Liver (tissue), 9 donors: ENCODE data around the gene TACO1. TPM values are rescaled to one million over a fixed set of nuclear protein-coding genes. Genes with fewer than 3 reads are reported as not detected.

Experiments used
- DNase-seq: peaks from one replicate; pipeline ENCODE4 v3.0.0-alpha.2; 2017; ENCODE audit warnings: low spot score
- H3K27ac ChIP-seq, 2 donors: one replicate each; pipeline ENCODE4 v1.7.0; 2013; ENCODE audit warnings: inconsistent platforms in 2 of 2, low read length in 2 of 2, control low read depth in 1 of 2, low read depth in 1 of 2, mild to moderate bottlenecking in 1 of 2
- H3K27me3 ChIP-seq, 4 donors: one replicate each; pipeline versions ENCODE4 v1.6.1 to v1.7.0; 2013; ENCODE audit warnings: low read length in 3 of 4, inconsistent platforms in 1 of 4, mild to moderate bottlenecking in 1 of 4, moderate library complexity in 1 of 4; ENCODE audit not compliant: control insufficient read depth in 4 of 4, insufficient read depth in 4 of 4
- H3K36me3 ChIP-seq, 4 donors: one replicate each; pipeline versions ENCODE4 v1.6.1 to v1.7.0; 2013; ENCODE audit warnings: low read length in 3 of 4, mild to moderate bottlenecking in 3 of 4, low read depth in 1 of 4, moderate library complexity in 1 of 4; ENCODE audit not compliant: control insufficient read depth in 4 of 4, insufficient read depth in 3 of 4
- H3K4me1 ChIP-seq, 4 donors: one replicate each; pipeline versions ENCODE4 v1.6.1 to v1.7.0; 2013; ENCODE audit warnings: low read length in 3 of 4, mild to moderate bottlenecking in 3 of 4, moderate library complexity in 1 of 4; ENCODE audit not compliant: control insufficient read depth in 4 of 4, insufficient read depth in 4 of 4
- H3K4me3 ChIP-seq, 3 donors: one replicate each; pipeline versions ENCODE4 v1.6.1 to v1.7.0; 2013; ENCODE audit warnings: low read length in 3 of 3, control low read depth in 1 of 3, low read depth in 1 of 3, mild to moderate bottlenecking in 1 of 3
- H3K9ac ChIP-seq, 2 donors: one replicate each; pipeline ENCODE4 v1.7.0; 2013; ENCODE audit warnings: low read length in 2 of 2, mild to moderate bottlenecking in 2 of 2, moderate library complexity in 2 of 2, control low read depth in 1 of 2, low read depth in 1 of 2
- H3K9me3 ChIP-seq, 4 donors: one replicate each; pipeline versions ENCODE4 v1.6.1 to v1.7.0; 2013; ENCODE audit warnings: low read length in 3 of 4; ENCODE audit not compliant: control insufficient read depth in 4 of 4
- ATF3 ChIP-seq: IDR thresholded peaks from 2 replicates; pipeline ENCODE4 v1.6.1; 2016; ENCODE audit warnings: antibody characterized with exemption
- CTCF ChIP-seq: fragments of 150-350 bp; IDR thresholded peaks from 2 replicates; pipeline ENCODE4 v1.5.1; 2017; ENCODE audit warnings: improper control_type of control experiment, low read depth, low read length; ENCODE audit not compliant: missing input control
- EGR1 ChIP-seq, 2 donors: IDR thresholded peaks; 2 replicates each; pipeline ENCODE4 v1.6.1; 2016 to 2018; ENCODE audit warnings: antibody characterized with exemption in 2 of 2, low read depth in 2 of 2
- FOXA1 ChIP-seq: IDR thresholded peaks from 2 replicates; pipeline ENCODE4 v1.6.1; 2016; ENCODE audit warnings: antibody characterized with exemption
- FOXA2 ChIP-seq: IDR thresholded peaks from 2 replicates; pipeline ENCODE4 v1.6.1; 2016; ENCODE audit warnings: antibody characterized with exemption
- GABPA ChIP-seq, 2 donors: IDR thresholded peaks in 1 of 2; conservative IDR thresholded peaks in 1 of 2; 2 replicates each; pipeline ENCODE4 v1.6.1; 2016; ENCODE audit warnings: antibody characterized with exemption in 2 of 2, mild to moderate bottlenecking in 1 of 2, moderate library complexity in 1 of 2
- HNF4A ChIP-seq, 2 donors: conservative IDR thresholded peaks; 2 replicates each; pipeline ENCODE4 v1.6.1; 2016; ENCODE audit warnings: antibody characterized with exemption in 2 of 2, mild to moderate bottlenecking in 2 of 2
- HNF4G ChIP-seq: IDR thresholded peaks from 2 replicates; pipeline ENCODE4 v1.6.1; 2016; ENCODE audit warnings: antibody characterized with exemption
- JUND ChIP-seq, 2 donors: IDR thresholded peaks; 2 replicates each; pipeline ENCODE4 v1.6.1; 2016; ENCODE audit warnings: antibody characterized with exemption in 2 of 2
- MAX ChIP-seq: IDR thresholded peaks from 2 replicates; pipeline ENCODE4 v1.6.1; 2016; ENCODE audit warnings: antibody characterized with exemption
- NR2F2 ChIP-seq: IDR thresholded peaks from 2 replicates; pipeline ENCODE4 v1.6.1; 2016; ENCODE audit warnings: antibody characterized with exemption
- RAD21 ChIP-seq, 2 donors: IDR thresholded peaks; 2 replicates each; pipeline ENCODE4 v1.6.1; 2016; ENCODE audit warnings: antibody characterized with exemption in 2 of 2, mild to moderate bottlenecking in 2 of 2
- REST ChIP-seq: IDR thresholded peaks from 2 replicates; pipeline ENCODE4 v1.6.1; 2016; ENCODE audit warnings: antibody characterized with exemption, mild to moderate bottlenecking
- RXRA ChIP-seq, 2 donors: IDR thresholded peaks; 2 replicates each; pipeline ENCODE4 v1.6.1; 2017 to 2018; ENCODE audit warnings: antibody characterized with exemption in 2 of 2, mild to moderate bottlenecking in 1 of 2
- SP1 ChIP-seq: IDR thresholded peaks from 2 replicates; pipeline ENCODE4 v1.6.1; 2018; ENCODE audit warnings: antibody characterized with exemption, mild to moderate bottlenecking
- TAF1 ChIP-seq: conservative IDR thresholded peaks from 2 replicates; pipeline ENCODE4 v1.6.1; 2016; ENCODE audit warnings: antibody characterized with exemption, mild to moderate bottlenecking
- YY1 ChIP-seq: IDR thresholded peaks from 2 replicates; pipeline ENCODE4 v1.6.1; 2016; ENCODE audit warnings: antibody characterized with exemption, mild to moderate bottlenecking
- WGBS: extraction: QIAGEN DNeasy Blood & Tissue Kit; methylation state at CpG from one replicate; pipeline ENCODE4 v1.1.7; 2013; 5-methylcytosine and 5-hydroxymethylcytosine counted together
- polyA plus RNA-seq, 2 donors: library from polyadenylated mRNA; stranded (reverse) in 1 of 2; unstranded in 1 of 2; fragments of 200-250 nt in 1 of 2; fragments of >200 nt in 1 of 2; fragmentation: Nextera tagmentation in 1 of 2; extraction: Ambion mirVana in 1 of 2; gene quantifications; one replicate each; pipeline versions ENCODE4 v1.2.1 to v1.2.3, GENCODE V29; 2013 to 2015
- total RNA-seq, 2 donors: library from RNA; depleted of rRNA; stranded (reverse); fragments of >200 nt; gene quantifications; one replicate each; pipeline ENCODE4 v1.2.3, GENCODE V29; 2014
- donor health status: healthy.
- donor health status: healthy.
- donor health status: healthy.
- donor health status: healthy.
- donor health status: healthy.

Gene TACO1
- total and polyA plus RNA-seq, 4 donors = 14.3 to 55.8 (median 41.7) TPM

- DNase-seq = no peak
- TF ChIP-seq HNF4G (no peak), MAX (peak; percentile 48), HNF4A (conservative IDR thresholded peaks at IDR 0.05) (peak; percentile 33 to 56), NR2F2 (no peak), YY1 (peak; percentile 37), FOXA2 (peak; percentile 43), JUND (IDR thresholded peaks at IDR 0.05) (peak in 1 of 2 donors; percentile 15), ATF3 (no peak), FOXA1 (no peak), EGR1 (IDR thresholded peaks at IDR 0.05; ENCODE audit: low read depth in 2 of 2) (peak in 1 of 2 donors; percentile 49), GABPA (IDR thresholded peaks at IDR 0.05 in 1 of 2, conservative IDR thresholded peaks at IDR 0.05 in 1 of 2) (peak in 1 of 2 donors; percentile 60), RXRA (IDR thresholded peaks at IDR 0.05) (peak in 1 of 2 donors; percentile 63), RAD21 (IDR thresholded peaks at IDR 0.05) (peak in 1 of 2 donors; percentile 7), CTCF (no peak), SP1 (peak; percentile 18), TAF1 (no peak)
- Histone ChIP-seq H3K4me3 (no peak overlapping the region), H3K27me3 (no peaks in the 10 kb centered on the region), H3K36me3 (peaks cover 2 to 43% (median 35%) of the 10 kb centered on the region in 4 donors), H3K27ac (peak overlapping the region; percentile 54 to 56), H3K9ac (no peak overlapping the region), H3K9me3 (no peaks in the 10 kb centered on the region), H3K4me1 (peaks cover 0 to 3% (median 0%) of the 10 kb centered on the region in 4 donors)
- 62% methylated on average over 6 of the region's 6 CpGs for WGBS
These were observed 9.3 kb downstream of the TACO1 start for GRCh38 chr17:63609816-63610573.

GRCh38 chr17:63610854-63611253 lies 10.2 kb downstream of the TACO1 start:
- WGBS = 97% methylated on average over 10 of the region's 10 CpGs
- DNase-seq = no peak

More at GRCh38 chr17:63610854-63611253, 10.2 kb downstream of the TACO1 start:
- no peak overlapping the region for H3K4me3 ChIP-seq
- H3K36me3 ChIP-seq = peaks cover 2 to 35% (median 27%) of the 10 kb centered on the region in 4 donors
- no peak for TF ChIP-seq HNF4G
- no peak for TF ChIP-seq TAF1
- no peak for TF ChIP-seq RXRA (IDR thresholded peaks at IDR 0.05)
- no peak for TF ChIP-seq FOXA2
- no peak for TF ChIP-seq ATF3
- no peak for TF ChIP-seq EGR1 (IDR thresholded peaks at IDR 0.05; ENCODE audit: low read depth in 2 of 2)
- no peak for TF ChIP-seq REST
- no peak for TF ChIP-seq SP1
- no peak for TF ChIP-seq CTCF
- TF ChIP-seq JUND (IDR thresholded peaks at IDR 0.05) = no peak
- TF ChIP-seq HNF4A (conservative IDR thresholded peaks at IDR 0.05) = no peak
- TF ChIP-seq GABPA (IDR thresholded peaks at IDR 0.05 in 1 of 2, conservative IDR thresholded peaks at IDR 0.05 in 1 of 2) = no peak
- TF ChIP-seq FOXA1 = no peak
- no peak for TF ChIP-seq NR2F2
- no peak for TF ChIP-seq YY1
- no peak for TF ChIP-seq MAX
- no peaks in the 10 kb centered on the region for H3K9me3 ChIP-seq
- H3K27ac ChIP-seq = peak overlapping the region; percentile 23 to 49
- H3K27me3 ChIP-seq = no peaks in the 10 kb centered on the region
- peaks cover 0 to 3% (median 0%) of the 10 kb centered on the region in 4 donors for H3K4me1 ChIP-seq
- no peak overlapping the region for H3K9ac ChIP-seq
